ENCODE measurements around the gene TTF2.
"Not testable (repeated sequence)": the region's sequence is repeated elsewhere in the genome, so short reads cannot be mapped to it uniquely, and the experiment has no call there.

Gene TTF2

GRCh38 chr1:117094841-117095604, 34.9 kb downstream of the TTF2 start:
- no peak for DNase-seq

DNA sequence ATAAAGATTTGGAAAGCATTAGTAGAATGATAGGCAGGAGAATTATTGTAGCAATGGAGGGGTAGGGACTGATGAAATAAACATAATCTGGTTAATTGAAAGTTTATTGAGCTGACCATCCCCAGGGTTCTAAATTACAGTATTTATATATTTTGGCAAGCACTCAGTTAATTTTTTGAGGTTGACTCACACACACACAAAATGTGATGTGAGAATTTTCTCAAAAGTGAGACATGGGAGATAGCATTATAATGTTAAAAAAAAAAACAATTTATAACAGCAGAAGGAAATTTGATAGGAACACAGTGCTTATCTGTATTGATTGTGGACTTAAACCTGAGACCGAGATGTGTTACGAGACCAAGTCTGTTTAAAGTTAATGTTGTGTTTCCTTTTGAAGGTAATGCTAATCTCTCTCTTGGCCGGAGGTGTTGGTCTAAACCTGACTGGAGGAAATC, 36.9 kb downstream of the TTF2 start:
- DNase-seq, result no peak

DNA sequence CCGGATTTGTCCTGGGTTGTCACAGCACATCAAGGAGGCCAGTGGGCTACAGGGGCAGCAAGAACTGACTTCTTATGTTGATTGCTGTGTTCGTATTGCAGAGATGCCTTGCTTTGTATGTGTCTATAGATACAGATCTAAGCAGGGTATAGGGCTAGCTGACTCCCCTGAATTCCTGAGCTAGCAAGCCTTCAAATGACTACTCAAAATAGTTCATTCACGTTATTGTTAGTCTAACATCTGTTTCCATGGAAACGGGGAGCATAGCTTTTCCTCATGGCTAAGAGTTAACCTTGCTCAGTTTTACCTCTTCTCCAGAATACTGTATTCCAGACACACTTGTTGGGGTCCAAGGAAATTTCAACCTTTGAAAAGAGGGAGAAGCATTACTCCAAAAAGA, 37.3 kb downstream of the TTF2 start:
- no peak for DNase-seq

DNA sequence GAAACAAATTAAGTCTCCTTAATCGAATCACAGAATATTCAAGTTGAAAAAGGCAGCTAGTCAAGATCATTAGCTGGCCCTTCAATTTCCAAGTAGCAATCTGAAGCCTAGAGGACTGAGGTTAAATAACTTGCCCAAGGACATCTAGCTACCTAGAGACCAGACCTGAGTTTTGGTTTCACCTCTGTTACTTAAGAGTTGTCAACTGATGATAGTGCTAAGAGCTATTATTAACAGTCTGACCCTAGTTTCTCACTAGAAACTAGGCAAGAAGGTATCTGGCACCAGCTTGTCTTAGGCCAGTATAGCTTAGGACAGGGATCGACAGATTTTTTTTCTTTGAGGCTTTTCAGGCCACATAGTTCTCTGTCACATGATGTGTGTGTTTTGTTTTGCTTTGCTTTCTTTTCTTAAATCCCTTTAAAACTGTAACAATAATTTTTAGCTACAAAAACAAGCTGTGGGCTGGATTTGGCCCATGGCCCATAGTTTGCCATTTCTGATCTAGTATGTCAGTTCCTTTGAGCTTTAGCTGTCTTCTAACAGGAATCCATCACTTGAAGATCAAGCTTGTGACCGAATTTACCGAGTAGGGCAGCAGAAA, 38.3 kb downstream of the TTF2 start:
- no peak for DNase-seq

GRCh38 chr1:117101334-117101733, 41.2 kb downstream of the TTF2 start:
- DNase-seq, result no peak

DNA sequence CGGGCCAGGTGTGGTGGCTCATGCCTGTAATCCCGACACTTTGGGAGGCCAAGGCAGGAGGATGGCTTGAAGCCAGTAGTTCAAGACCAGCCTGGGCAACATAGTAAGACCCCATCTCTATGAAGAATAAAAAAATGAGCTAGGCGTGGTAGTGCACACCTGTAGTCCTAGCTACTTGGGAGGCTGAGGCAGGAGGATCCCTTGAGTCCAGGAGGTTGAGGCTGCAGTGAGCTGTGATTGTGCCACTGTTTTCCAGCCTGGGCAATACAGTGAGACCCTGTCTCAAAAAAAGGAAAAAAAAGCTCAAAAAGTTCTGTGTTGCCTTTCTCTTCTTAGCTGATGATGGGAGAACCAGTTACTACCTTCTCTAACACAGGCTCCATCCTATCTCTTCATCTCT, 41.7 kb downstream of the TTF2 start:
- not testable (repeated sequence) for DNase-seq

DNA sequence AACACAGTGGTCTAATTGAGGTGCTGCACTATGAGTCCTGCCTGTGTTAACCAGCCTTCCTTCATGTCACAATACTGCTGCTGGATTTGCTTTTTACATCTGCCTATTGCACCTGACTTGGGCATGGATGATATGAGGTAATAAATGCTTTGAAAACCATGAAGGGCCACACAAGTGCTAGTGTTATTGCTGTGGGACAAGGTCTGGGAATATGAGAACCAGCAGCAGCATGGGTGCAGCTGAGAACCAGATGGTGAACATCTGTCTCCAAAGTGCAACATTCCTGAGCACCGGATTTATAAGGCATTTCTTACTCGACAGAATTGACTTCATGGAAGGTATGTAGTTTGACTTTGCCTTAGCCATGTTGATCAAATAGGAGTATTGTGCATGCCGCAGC, 44.9 kb downstream of the TTF2 start:
- DNase-seq, result no peak

DNA sequence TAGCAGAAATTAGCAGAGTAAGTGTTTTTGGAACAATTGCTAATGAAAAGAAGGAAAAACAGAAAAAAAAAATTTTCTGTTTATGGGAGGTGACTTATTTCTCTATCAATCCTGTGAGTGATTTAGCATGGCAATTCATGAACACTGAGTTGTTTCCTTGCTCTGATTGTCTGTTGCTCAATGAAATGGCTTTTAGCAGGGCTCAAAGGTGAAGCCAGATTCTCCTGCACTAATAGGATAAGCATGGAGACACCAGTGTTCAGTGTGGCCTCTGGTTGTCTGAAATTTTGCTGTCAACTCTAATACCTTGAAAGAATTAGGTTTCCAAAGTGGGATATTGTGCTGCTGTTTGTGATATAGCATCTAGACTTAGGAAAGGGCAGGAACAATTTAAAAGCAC, 45.6 kb downstream of the TTF2 start:
- DNase-seq, result no peak

DNA sequence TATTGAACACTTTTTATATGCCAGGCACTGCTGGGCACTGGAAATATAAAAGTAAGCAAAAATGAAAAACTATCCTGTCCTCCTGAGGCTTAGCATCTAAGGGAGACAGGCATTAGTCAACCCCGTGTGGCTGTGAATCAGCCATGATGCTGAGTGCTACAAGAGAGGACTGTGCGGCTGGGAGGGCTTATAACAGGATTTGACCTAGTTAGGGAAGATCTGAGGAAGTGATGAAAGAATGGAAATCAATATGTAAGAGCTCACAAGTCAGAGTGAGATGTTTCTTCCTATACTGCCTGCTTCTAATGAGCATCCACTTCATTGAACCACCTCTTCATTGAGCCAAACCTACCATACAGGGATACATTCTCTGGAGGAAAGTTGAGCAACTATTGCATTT, 46.4 kb downstream of the TTF2 start:
- DNase-seq, result no peak

DNA sequence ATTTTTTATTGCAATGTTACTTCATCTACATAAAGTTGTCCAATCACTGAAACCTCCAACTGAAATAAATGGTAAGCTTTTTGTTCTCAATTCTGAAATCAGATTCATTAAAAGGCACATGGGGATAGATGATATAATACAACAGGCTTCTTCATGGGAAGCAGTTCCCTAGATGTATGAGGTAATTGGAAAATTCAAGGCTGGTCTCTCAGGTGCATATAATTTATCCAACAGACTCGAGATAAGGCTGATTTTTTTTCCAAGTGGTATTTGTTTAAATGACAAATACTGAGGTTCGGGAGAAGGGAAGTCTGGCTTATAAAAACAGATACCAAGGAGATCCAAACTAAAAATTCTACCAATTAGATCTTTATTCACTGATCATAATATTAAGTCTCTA, 47.2 kb downstream of the TTF2 start:
- no peak for DNase-seq

- no peak for DNase-seq
Observed at GRCh38 chr1:117110774-117111173, 50.6 kb downstream of the TTF2 start.

DNA sequence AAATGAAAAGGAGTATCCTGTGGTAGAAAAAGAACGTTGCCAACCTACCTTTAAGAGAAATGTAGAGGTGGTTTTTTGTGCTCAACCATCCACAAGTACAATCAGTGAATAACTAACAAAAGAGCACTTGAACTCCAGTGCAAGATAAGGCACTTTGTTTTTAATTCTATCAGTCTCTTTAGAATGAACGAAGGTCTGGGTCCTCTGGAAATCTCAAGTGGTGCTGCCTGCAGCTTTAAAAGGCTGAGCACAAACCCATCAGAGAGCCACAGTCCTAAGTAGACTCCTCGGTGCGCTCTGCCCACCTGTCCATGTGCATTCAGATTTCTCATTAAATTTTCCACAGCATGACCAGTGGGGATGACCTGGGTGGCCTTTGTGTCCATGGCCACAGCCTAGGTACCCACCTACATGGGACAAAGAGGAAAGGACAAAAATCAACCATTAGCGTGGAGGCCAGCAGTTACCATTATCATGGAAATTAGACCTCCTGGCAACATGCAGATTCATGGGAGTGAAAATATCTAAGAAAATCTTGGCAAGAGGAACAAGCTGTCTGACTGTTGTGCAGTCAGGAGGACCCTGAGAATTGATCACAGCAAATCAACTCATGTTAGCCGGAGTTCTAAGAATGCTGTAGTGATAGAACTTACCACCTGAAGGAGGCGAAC, 52.1 kb downstream of the TTF2 start:
- no peak for DNase-seq

DNA sequence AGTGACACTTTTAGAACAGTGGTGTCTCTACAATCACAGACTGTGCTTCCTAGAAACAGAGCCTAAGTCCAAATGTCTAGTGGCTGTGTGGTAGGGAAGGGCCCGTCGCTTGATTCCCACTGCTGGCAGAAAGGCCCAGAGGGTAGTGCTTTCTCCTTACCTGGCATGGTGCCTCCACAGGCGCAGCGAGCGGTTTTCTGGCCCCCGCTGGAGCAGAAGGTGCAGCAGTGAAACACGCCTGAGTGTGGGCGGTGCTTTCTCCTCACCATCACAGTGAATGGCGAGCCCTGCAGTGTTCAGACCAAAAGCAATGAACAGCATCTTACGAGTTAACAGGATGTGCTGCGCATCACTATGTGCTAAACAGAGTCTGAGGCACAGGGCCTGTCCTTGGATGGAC, 53.1 kb downstream of the TTF2 start:
- DNase-seq, result no peak

DNA sequence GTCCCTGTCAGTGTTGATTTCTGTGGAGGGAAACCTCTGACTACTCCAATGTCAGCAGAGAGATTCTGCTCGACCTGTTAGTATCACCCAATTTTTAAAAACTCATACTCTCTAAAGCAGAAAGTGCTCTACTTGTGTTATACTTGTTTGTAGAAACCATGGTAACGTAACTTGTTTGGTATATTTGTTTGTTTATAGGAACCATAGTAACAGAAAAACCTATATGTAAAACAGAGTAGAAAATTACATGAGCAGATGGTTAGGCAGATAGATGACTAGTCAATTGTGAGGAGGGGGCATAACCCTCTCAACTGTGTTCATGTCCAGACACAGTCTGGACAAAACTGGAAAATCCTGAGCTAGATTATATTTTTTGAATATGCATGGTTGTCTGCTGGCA, 54.8 kb downstream of the TTF2 start:
- no peak for DNase-seq

DNA sequence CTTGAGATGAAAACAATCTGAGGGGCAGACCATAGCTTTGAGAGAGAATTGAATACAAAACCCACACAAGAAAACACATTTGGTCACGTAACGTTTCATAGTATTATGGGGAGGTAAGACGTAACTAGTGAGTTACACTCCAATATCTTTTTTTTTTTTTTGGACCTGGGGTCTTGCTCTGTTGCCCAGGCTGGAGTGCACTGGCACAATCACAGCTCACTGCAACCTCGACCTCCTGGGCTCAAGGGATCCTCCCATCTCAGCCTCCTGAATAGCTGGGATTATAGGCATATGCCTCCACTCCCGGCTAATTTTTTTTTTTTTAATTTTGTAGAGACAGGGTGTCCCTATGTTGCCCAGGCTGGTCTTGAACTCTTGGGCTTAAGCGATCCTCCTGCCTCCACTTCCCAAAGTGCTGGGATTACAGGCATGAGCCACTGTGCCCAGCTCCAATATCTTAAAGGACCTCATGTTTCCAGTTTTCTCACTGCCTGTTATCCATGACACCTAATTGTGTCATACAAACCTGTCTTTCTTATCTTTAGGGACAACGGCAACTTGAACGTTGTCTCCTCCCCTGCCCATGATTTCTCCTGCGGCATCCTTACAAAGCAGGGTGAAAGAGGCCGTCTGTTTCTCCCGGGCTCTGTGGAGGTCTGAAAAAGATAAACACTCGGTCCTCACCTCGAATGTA, 56.1 kb downstream of the TTF2 start:
- DNase-seq, result no peak

GRCh38 chr1:117116784-117117130, 56.6 kb downstream of the TTF2 start:
- no peak for DNase-seq

DNA sequence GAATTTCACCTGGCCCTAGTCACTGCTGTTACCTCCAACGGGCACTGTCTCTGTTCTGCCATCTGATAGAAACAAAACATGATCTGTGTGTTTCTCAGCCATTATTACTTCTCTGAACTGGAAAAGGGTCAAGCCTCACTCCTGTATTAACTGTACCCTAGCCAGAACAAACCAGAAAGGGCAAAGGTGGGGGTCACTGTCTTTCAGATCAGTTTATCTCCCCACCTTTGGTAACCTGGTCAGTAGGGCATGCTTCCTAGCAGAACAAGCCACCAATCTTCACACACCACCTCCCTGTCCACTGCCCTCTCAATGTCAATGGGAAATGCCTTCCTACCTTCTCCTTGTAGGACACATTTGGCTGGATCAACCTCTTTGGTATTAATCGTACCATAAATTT, 57.6 kb downstream of the TTF2 start:
- no peak for DNase-seq

DNA sequence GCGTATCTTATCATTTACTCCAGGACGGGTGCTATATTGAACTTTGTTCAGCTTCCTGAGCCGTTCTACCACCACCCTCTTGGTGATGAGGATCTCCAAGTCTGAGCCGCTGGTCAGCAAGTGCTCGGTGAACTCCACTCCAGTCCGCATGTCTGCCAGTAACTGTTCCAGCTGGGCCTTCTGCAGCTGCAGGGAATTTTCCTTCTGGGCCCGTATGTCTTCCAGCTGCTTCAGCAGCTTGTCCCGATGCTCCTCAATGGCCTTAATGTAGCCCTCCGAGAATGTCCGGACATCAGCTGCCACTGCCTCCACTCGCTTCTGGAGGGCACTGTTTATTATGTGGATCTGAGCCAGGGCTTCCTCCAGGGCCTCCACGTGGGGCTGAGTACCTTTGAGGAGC, 58.0 kb downstream of the TTF2 start:
- DNase-seq, result no peak

GRCh38 chr1:117119144-117119543, 59.0 kb downstream of the TTF2 start:
- DNase-seq, result not testable (repeated sequence)

DNA sequence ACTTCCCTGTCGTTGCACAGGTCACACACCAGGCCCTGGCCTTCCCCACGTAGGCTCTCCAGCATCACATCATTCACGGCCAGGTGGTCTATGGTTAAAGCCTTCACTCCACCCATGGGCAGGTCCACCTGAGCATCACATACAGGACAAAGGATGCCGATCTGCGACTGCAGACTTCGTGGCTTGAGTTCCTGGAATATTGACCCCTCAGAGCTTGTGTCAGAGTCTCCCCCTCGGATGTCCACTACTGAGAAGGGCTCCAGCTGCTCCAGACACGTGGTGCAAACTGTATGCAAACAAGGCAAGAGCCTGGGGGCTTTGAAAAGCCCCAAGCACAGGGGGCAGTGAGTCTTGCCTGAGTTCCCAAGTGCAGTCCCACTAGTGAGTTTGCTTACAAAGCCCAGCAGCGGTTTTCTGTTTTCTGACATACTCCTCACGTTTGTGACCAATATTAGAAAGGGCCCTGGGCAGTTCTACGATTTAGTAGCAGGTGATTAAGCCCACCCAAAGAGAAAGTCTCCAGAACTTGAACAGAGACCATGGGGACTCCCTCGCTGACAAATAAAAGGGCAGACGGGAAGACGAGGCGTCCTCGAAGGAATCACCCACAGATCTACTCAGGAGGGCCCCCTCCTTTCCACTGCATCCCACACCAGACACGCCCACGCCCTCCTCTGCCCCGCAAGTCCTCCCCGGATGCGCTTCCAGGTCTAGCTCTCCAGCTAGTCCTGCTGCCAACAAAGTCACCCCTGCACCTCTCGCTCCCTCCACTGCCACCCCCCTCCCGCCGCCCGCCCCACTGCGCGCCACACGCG, 60.9 kb downstream of the TTF2 start:
- DNase-seq, result no peak

DNA sequence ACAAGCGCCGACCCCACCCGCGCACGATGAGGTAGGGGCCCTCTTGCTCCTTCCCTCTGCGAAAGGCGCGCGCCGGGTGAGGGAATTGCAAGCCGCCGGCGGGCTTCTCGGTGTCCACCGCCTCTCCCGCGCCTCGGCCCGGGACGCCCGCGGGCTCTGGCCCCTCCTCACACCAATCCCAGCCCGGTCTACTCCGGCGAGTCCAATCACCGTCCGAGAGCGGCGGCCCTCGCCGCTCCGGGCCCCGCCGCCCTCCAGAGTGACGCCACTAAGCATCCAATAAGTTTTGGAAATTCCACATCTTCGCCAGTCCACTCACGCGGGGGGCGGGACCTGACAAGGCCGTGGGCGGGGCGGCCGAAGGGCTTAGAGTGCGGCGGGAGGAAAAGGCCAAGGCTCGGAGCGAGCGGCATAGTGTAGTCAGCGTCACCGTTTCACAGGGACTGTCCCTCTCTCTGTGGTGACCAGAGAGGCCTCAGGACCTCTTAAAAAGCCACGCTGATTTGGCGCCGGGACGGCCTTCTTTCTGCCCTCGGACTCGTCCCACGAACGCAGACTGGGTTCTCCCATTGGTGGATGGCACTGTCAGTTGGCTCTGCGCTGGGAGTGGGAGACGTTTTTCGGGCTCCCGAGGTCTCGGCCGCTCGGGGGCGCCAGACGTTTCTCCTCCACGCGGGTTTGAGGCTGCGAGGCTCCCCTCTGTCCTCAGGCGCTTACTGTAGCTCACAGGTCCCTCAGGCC, 61.6 kb downstream of the TTF2 start, which contains the start of gene TRIM45:
Gene TRIM45 (minus strand): TSS at position 161 of the 741 bp plus-strand sequence. CDS start 548 bp downstream, outside the sequence.
- peak; percentile 71 for DNase-seq

All from activated CD4-positive, alpha-beta T cell treated with anti-CD3 and anti-CD28 coated beads for 1 hour (primary cell).